Measurements from ENCODE around the gene GMDS. TPM values are rescaled to one million over a fixed set of nuclear protein-coding genes. Genes with fewer than 3 reads are reported as not detected.

Gene GMDS
- total and polyA plus RNA-seq, 2 of the 8 experiments (the other 6 are each of a cell fraction or from before 2014, with no cell fraction given) = 16.8 to 50.0 TPM

GRCh38 chr6:2144210-2144609 lies 101.2 kb downstream of the GMDS start:
- no peak overlapping the region for H2BK12ac ChIP-seq (ENCODE audit: low read depth, low read length)
- no peak overlapping the region for H2AFZ ChIP-seq (ENCODE audit: low read length)
- no peak for FAIRE-seq
- no peak overlapping the region; the same call in 1 of the 2 replicates for H2BK5ac ChIP-seq (ENCODE audit: low read depth, low read length)
- H3K4me2 ChIP-seq (ENCODE audit: insufficient read depth in 1 of 2, low read depth in 2 of 2, low read length in 2 of 2) = no peak overlapping the region
- CTCF ChIA-PET (ENCODE audit: partially characterized antibody) = no interaction called here
- no peak overlapping the region for H4K91ac ChIP-seq (replicated peaks; ENCODE audit: insufficient read length, low read length)
- H3K14ac ChIP-seq (ENCODE audit: insufficient read length) = no peak overlapping the region
- H2BK120ac ChIP-seq (replicated peaks; ENCODE audit: low read depth, low read length) = no peak overlapping the region
- no peak overlapping the region for H2BK15ac ChIP-seq (ENCODE audit: low read length)
- H3K27me3 ChIP-seq (replicated peaks in 1 of 4; ENCODE audit: control insufficient read depth in 3 of 4, extremely low read depth in 1 of 4, insufficient read depth in 3 of 4, low read length in 3 of 4) = no peaks in the 10 kb centered on the region
- no peak overlapping the region for H3K4me3 ChIP-seq (ENCODE audit: extremely low read depth in 1 of 4, insufficient read depth in 2 of 4, low read depth in 3 of 4, low read length in 4 of 4)
- no peak overlapping the region for H3K18ac ChIP-seq (ENCODE audit: extremely low read depth, low read length)
- no peaks in the 10 kb centered on the region for H3K23me2 ChIP-seq (ENCODE audit: low read depth, low read length)
- no peak overlapping the region for H3K27ac ChIP-seq (ENCODE audit: low read depth, low read length)
- H3K79me2 ChIP-seq (ENCODE audit: control insufficient read depth in 1 of 2, insufficient read depth in 2 of 2, low read length in 2 of 2) = peaks cover 0 to 16% of the 10 kb centered on the region in 2 experiments; a peak in 2 of 4 replicates
- no peaks in the 10 kb centered on the region for H3K9me3 ChIP-seq (ENCODE audit: insufficient read depth in 2 of 2, low read depth in 1 of 2, low read length in 1 of 2)
- H4K20me1 ChIP-seq (replicated peaks in 1 of 2; ENCODE audit: control insufficient read depth in 1 of 2, insufficient read depth in 2 of 2, low read length in 2 of 2) = no peaks in the 10 kb centered on the region
- H3K4ac ChIP-seq (replicated peaks; ENCODE audit: insufficient read length, low read depth, low read length) = no peak overlapping the region
- no peak overlapping the region for H4K8ac ChIP-seq (ENCODE audit: extremely low read depth, insufficient read depth, low read length)
- peaks cover 0 to 11% (median 4%) of the 10 kb centered on the region in 4 experiments; a peak in 4 of 7 replicates for H3K4me1 ChIP-seq (replicated peaks in 1 of 4; ENCODE audit: control insufficient read depth in 3 of 4, insufficient read depth in 4 of 4, low read length in 3 of 4)
- H3K23ac ChIP-seq (ENCODE audit: insufficient read length) = no peak overlapping the region
- H3K56ac ChIP-seq (replicated peaks; ENCODE audit: insufficient read length, low read depth, low read length) = no peak overlapping the region
- WGBS, 2 experiments (ENCODE audit: extremely low coverage in 1 of 2, insufficient coverage in 1 of 2, insufficient read length in 1 of 2, insufficient replicate concordance in 2 of 2, low coverage in 1 of 2, low lambda C conversion rate in 2 of 2, missing lambda C conversion rate in 1 of 2) = 95% methylated on average over 4 of the region's 4 CpGs; no CpG with 5 or more reads in 1 of the 2 experiments
- TF ChIP-seq SUZ12 (IDR thresholded peaks at IDR 0.05; ENCODE audit: low read length) = no peak
- no peak for TF ChIP-seq SP1 (IDR thresholded peaks at IDR 0.05; ENCODE audit: low read depth, low read length)
- H2BK20ac ChIP-seq (ENCODE audit: low read length) = no peak overlapping the region
- no peak overlapping the region for H3K9ac ChIP-seq (replicated peaks in 1 of 4; ENCODE audit: extremely low read depth in 1 of 4, low read depth in 3 of 4, low read length in 3 of 4)
- no peak overlapping the region for H4K5ac ChIP-seq (ENCODE audit: insufficient read length, low read depth, low read length)
- H3K79me1 ChIP-seq (ENCODE audit: low read depth, low read length) = no peaks in the 10 kb centered on the region; the same call in 1 of the 2 replicates
- POLR2A ChIA-PET (ENCODE audit: partially characterized antibody) = no interaction called here
- DNase-seq (ENCODE audit: low read depth in 1 of 2, low spot score in 2 of 2) = no peak
- no peak overlapping the region for H2AK5ac ChIP-seq (ENCODE audit: low read depth, low read length)
- H3K36me3 ChIP-seq (ENCODE audit: control insufficient read depth in 2 of 4, insufficient read depth in 4 of 4, low read length in 3 of 4) = no peaks in the 10 kb centered on the region
